Right kidney (tissue), 1 donor: ENCODE data around the gene STK11.
"Not testable (repeated sequence)": the region's sequence is repeated elsewhere in the genome, so short reads cannot be mapped to it uniquely, and the experiment has no call there.

Experiments
- DNase-seq: peaks from one replicate; pipeline ENCODE4 v3.0.0-alpha.2; 2016

STK11 gene

GRCh38 chr19:1168572-1169410 is 36.8 kb upstream of the STK11 start:
- DNase-seq: peak; percentile 64

DNA sequence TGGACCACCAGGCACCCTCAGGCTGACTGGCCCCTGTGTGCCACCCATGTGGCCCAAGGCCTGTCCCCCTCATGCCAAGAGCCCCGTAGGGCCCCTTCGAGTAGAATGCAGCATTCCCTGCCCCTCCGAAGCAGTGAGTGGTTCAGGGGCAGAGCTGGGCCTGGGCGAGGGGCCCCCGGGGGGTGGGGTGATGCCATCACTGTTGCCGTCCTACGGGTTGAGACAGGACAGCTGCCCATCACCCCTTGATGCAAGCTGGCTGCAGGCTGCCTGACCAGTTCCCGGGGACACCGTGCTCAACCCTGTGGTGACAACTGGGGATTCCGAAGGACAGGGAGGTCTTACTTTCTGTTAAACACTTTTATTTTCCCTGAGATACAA is 36.2 kb upstream of the STK11 start:
- DNase-seq: no peak

- DNase-seq: peak; percentile 27
Observed at GRCh38 chr19:1169921-1170885, 35.4 kb upstream of the STK11 start.

DNA sequence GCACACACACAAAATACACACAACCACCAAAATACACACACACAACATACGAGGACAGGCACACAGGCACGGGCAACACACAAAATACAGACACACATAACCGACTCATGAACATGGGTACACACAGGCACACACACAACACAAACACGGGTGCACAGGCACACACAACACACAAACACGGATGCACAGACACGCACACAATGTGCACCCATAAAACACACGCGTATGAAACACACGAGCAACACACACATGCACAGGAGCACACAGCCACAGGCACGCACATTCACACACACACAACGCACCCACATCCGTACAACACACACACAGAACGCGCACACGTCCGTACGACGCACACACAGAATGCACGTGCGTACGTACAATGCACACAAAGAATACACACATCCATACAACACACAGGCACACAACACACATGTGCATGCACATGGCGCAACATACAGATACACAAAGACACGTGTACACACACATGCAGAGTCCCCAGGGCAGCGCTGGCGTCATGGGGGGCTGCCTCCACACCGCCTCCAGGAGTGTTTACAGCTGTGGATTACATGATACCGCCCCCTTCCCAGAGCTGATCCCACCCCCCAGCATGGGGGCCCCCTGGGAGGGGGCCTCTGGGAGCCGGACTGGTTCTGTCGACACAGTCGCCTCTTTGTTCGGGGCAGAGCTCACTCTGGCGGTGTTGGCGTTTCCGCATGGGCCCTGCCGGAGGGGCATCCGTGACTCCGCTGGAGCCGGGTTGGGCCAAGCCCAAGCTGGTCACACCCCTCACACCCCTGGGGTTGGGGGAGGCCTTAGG is 34.4 kb upstream of the STK11 start:
- peak; percentile 39 for DNase-seq

DNA sequence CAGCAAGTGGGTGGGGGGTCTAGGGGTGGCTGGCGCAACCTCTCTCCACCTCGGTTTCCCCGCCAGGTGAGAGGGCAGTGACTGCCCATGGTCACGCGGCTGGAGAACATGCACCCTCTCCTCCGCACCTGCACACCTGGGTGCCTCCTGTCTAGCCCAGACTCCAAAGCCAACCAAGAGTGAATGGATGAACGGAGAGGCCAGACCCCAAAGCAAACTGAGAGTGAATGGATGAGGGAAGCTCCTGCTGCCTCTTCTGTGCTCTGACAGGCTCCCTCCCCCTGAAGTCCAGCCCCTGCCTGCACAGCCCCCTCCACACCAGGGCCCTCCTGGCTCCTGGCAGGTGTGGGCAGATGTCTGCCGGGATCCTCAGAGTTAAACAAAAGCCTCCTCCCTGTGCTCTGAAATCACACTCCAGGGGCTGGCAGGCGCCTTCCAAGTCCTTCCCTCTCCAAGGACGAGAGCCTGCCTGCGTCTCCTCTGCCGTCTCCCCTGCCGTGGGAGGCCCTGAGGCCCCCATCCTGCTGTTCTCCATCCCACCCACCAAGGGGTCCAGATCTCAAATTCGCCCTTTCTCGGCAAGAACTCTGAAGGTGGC is 33.7 kb upstream of the STK11 start:
- DNase-seq: peak; percentile 57

DNA sequence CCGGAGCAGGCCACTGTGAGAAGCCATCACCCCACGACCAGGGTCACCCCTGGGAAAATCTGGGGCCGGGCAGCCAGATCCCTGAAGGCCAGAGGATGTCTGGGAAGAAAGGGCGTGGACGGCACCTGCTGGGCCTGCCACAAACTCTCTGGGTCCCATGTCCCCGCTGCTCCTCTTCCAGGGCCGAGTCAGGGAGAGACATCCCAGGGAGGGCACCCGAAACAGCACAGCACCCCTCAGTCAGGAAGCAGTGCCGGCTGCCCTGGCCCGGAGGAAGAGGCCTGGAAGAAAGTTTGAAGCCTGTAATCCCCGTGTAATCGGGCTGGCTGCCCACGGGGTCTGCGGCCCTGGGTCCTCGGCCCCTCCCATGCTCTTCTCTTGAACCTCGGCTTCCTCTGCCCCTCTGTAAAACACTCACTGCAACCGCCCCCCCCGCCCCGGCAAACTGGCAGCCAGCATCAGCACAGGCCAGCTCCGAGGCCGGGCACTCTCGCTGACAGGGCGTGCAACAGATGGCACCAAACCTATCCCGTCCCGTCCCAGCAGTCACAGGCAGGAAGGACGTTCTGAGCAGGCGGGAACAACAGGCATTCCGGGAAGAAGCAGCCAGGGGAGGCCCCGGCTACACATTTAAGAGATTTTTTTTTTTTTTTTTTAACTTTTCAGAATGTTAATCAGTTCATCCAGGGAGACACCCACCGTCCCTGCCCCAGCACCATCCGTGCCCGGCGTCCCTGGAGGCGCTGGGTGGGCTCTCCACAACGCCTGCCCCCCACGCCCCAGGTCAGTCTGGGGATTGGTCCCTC is 33.0 kb upstream of the STK11 start:
- peak; percentile 61 for DNase-seq

DNA sequence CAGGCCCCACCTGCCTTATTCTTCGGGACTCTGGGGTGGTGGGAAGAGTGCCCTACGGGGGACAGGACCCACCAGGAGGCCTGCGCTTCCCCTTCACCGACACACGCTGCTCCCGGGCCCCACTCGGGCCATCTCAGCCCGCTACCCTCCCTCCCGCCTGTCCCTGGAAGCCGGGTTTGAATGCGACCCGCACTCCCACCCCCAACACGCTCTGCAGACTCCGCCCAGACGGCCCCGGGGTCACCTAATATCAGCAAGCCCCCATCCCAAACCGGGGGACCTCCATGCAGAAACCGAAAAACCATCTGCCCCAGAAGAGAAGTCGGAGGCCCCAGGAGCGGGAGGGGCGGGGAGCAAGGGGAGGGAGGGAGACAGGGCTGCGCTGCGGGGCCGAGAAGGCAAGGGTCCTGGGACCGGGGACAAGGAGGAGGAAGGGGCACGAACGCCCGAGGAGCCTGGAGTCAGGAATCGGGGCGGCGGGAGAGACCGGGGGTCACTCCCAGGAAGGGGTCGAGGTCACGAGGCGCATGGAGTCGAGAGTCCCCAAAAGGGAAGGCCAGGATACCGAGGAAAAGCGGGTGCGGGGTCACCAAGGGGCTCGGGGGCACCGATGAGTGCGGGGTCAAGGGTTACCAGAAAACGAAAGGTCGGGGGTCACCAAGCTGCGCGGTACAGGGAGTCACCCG is 32.3 kb upstream of the STK11 start:
- peak; percentile 30 for DNase-seq

GRCh38 chr19:1173845-1174809 is 31.5 kb upstream of the STK11 start, which contains the start of gene SBNO2:
SBNO2 (minus strand) TSS chr19:1174268; CDS start chr19:1154276, 19,992 bp downstream.
- peak; percentile 51 for DNase-seq

GRCh38 chr19:1177322-1178114 is 28.1 kb upstream of the STK11 start:
- no peak for DNase-seq

GRCh38 chr19:1181606-1182005 is 24.0 kb upstream of the STK11 start:
- no peak for DNase-seq

DNA sequence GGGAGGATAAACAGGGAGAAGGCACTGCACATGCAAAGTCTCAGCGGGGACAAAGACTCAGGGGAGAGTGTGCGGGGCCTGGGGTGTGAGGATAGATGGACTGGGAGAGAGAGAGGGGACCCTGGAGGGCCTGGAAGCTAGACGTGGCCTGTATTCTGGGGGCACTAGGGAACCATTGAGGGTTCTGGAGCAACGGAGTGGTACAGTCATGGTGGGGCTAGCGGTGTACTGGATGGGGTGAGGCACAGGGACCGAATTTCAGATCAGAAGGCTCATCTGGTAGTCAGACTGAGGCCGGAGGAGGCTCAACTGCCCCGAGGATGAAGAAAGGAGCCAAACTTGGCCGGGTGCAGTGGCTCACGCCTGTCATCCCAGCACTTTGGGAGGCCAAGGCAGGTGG is 23.5 kb upstream of the STK11 start:
- no peak for DNase-seq

DNA sequence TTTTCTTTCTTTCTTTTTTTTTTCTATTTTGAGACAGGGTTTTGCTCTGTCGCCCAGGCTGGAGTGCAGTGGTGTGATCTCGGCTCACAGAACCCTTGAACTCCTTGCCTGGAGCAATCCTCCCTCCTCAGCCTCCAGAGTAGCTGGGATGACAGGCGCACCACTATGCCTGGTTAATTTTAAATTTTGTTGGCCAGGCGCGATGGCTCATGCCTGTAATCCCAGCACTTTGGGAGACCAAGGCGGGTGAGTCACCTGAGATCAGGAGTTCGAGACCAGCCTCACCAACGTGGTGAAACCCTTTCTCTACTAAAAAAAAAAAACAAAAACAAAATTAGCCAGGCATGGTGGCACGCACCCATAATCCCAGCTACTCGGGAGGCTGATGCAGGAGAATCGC is 22.9 kb upstream of the STK11 start:
- DNase-seq: no peak

GRCh38 chr19:1183543-1184172 is 21.9 kb upstream of the STK11 start:
- no peak for DNase-seq

DNA sequence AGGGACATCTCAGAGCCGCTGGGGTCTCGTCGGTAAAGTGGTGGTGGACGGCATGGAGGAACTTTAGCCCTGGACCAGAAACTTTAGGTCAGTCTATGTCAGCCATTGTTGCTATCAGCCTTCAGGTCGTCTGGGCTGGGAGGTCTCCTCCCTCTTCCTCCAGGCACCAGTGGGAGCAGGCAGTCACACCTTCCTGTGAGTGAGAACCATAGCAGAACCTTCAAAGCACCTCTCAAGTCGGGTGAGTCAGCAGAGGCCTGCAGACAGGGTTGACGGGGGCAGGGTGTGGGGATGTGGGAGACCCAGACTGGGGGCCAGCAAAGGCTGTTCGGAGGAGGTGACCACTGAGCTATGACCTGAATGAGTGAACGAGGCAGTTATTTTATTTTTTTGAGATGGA is 16.2 kb upstream of the STK11 start:
- no peak for DNase-seq

GRCh38 chr19:1199531-1199930 is 6.0 kb upstream of the STK11 start:
- no peak for DNase-seq

DNA sequence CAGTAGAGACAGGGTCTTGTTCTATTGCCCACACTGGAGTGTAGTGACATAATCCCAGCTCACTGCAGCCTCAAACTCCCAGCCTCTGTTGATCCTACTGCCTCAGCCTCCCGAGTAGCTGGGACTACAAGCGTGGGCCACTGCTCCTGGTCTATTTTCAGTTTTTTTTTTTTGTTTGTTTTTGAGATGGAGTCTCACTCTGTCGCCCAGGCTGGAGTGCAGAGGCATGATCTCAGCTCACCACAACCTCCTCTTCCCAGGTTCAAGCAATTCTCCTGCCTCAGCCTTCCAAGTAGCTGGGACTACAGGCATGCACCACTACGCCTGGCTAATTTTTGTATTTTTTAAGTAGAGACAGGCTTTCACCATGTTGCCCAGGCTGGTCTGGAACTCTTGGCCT is 5.0 kb upstream of the STK11 start:
- not testable (repeated sequence) for DNase-seq

- peak; percentile 69 for DNase-seq
Observed at GRCh38 chr19:1206150-1206863, 729 bp downstream of the STK11 start.
